A549 (cell line): ENCODE measurements around the gene SRSF10.

Source experiments
- BHLHE40 ChIP-seq: IDR thresholded peaks from 2 replicates; pipeline ENCODE4 v1.6.1; 2012; ENCODE audit warnings: low read depth, low read length, inconsistent platforms
- EHMT2 ChIP-seq: fragments of 200-600 bp; sonication (generic); IDR thresholded peaks from 2 replicates; pipeline ENCODE4 v1.6.1; 2016; ENCODE audit warnings: antibody characterized with exemption, low read depth, mild to moderate bottlenecking, moderate library complexity

DNA sequence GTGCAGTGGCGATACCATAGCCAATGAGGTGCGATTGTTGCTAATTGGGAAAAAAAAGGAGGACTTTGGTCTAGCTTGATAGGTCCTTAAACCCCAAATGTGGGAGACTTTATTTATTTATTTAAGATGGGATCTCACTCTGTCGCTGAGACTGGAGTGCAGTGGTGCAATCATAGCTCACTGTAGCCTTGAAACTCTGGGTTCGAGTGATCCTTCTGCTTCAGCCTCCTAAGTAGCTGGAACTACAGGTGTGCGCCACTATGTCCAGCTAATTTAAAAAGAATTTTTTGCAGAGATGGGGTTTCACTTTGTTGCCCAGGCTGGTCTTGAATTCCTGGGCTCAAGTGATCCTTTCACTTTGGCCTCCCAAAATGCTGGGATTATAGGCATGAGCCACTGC, 24.0 kb upstream of the SRSF10 start:
- TF ChIP-seq BHLHE40 (no peak), EHMT2 (no peak)
